Subcutaneous adipose tissue (tissue), 4 donors: Measurements from ENCODE around the gene AQP2. TPM values are rescaled to one million over a fixed set of nuclear protein-coding genes. Genes with fewer than 3 reads are reported as not detected.

ENCODE experiments used
- CTCF ChIP-seq: fragments of 450-650 bp; IDR thresholded peaks from one replicate; pipeline ENCODE4 v1.5.1; 2016; ENCODE audit warnings: low read depth, mild to moderate bottlenecking, control low read depth, antibody characterized with exemption, moderate library complexity
- total RNA-seq, 4 donors: library from RNA; depleted of rRNA; stranded (reverse); fragments of >200 nt; gene quantifications; one replicate each; pipeline ENCODE4 v1.1.0, GENCODE V29; 2016

Gene AQP2
- total RNA-seq, 4 donors from 2014 or later, result not detected

- no peak for TF ChIP-seq CTCF
These were observed 37.9 kb upstream of the AQP2 start for GRCh38 chr12:49912345-49913255.

GRCh38 chr12:49916129-49916919, 34.2 kb upstream of the AQP2 start:
- TF ChIP-seq CTCF, result no peak

- TF ChIP-seq CTCF, result no peak
These were observed 33.3 kb upstream of the AQP2 start for GRCh38 chr12:49917166-49917787.

GRCh38 chr12:49917788-49918173, 32.8 kb upstream of the AQP2 start:
- no peak for TF ChIP-seq CTCF

GRCh38 chr12:49920241-49920914, 30.2 kb upstream of the AQP2 start:
- no peak for TF ChIP-seq CTCF

GRCh38 chr12:49920915-49921286, 29.6 kb upstream of the AQP2 start:
- no peak for TF ChIP-seq CTCF

GRCh38 chr12:49921299-49921698, 29.2 kb upstream of the AQP2 start:
- no peak for TF ChIP-seq CTCF
